Ovary (tissue), 3 donors: Measurements from ENCODE around the gene SYT11.

ENCODE experiments used
- CTCF ChIP-seq, 3 donors: fragments of 450-650 bp in 2 of 3; fragments of 200-600 bp in 1 of 3; IDR thresholded peaks; one replicate each; pipeline versions ENCODE4 v1.5.1 to v1.8.0; 2016 to 2022; ENCODE audit warnings: antibody characterized with exemption in 3 of 3, mild to moderate bottlenecking in 1 of 3
- POLR2A ChIP-seq: fragments of 450-650 bp; IDR thresholded peaks from one replicate; pipeline ENCODE4 v1.6.1; 2017; ENCODE audit warnings: antibody characterized with exemption, mild to moderate bottlenecking, moderate library complexity
- donor health status: DM: no; HTN: no; CAD: no.

GRCh38 chr1:155859881-155860871 lies 809 bp downstream of the SYT11 start:
- peak in 1 of 3 donors; percentile 15 for TF ChIP-seq CTCF (IDR thresholded peaks at IDR 0.05)
- TF ChIP-seq POLR2A: peak; percentile 47
